Measurements from ENCODE around the gene CDH23. TPM values are rescaled to one million over a fixed set of nuclear protein-coding genes. Genes with fewer than 3 reads are reported as not detected.
A peak's percentile ranks its signal among the peaks of the same experiment; 100 is the strongest.

The CDH23 gene
- 0.13 TPM in 1 of 2 replicates, not detected in the other for total RNA-seq

DNA sequence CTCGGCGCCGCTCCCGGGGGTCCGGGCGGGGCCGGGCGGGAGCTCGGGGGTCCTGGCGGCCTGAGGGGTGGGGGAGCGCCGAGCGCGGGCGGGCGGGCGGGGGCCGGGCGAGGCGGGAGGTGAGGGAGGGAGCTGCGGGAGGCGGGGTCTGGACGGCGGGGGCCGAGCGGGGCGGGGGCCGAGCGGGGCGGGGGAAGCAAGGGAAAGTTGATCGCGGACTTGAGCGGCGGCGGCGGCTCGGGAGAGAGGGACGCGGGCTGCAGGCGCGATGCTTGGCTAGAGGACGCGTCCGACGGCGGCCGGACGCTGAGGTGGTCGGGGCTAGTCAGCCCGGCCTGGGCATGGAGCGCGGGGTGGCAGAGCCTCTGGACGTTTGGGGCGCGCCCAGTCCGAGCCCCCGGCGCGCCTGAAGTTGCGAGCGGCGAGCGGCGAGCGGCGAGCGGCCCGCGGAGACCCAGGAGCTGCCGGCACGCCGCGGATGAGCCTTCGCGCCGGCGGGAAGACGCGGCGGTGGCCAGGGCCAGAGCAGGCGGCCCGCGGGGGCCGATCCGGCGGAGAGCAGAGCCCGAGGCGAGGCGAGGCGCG, at the start of gene CDH23:
TSS of gene CDH23 (plus strand) at position 210 of the 585 bp plus-strand sequence. CDS start 42,912 bp downstream, outside the sequence.
- no peak for TF ChIP-seq CTCF (IDR thresholded peaks at IDR 0.05; ENCODE audit: insufficient read depth, low read length, severe bottlenecking)
- H3K36me3 ChIP-seq (ENCODE audit: control insufficient read depth, insufficient read depth, low read length) = no peaks in the 10 kb centered on the region
- FAIRE-seq = no peak
- H3K27me3 ChIP-seq (ENCODE audit: control insufficient read depth, insufficient read depth, low read length) = peaks cover 34% of the 10 kb centered on the region
- H3K4me3 ChIP-seq (ENCODE audit: low read depth, low read length) = peak within 1 kb of the TSS; percentile 5
- DNase-seq (ENCODE audit: low read depth) = no peak

DNA sequence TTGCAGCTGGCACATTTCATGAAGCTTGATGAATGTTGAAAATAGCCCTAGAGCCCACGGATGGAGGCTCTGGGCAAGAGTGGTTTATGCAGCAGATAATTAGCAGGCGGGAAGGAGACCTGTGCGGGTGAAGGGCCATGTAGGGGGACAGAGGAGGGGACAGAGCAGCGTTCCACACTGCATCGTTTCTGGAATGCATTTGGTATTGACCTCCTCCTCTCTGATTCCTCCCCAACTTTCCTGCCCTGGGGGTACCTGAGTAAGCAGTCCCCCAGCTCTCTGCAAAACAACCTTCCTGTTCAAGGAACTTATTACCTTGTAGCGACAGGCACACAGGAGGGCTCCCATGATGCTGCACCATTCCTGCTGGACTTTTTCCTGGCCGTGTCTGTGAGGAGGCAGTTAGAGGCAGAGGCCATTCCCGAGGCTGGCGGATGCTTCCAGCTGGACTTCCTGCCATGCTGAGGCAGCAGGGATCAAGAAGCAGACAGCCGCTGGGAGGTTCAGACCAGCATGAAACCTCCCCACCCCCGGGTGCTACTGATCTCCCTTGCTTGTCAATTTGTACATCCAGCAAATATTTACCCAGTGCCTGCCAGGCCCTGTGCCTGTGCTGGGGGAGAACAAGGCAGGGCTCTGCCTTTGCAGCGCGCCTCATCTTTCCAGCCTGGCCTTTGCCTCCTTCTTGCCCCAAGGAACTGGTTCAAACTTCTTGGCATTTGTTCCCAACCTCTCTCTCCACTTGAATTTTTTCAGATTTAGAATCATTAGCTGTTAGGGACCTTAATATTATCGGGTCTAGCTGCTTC, 48.9 kb upstream of the CDH23 start:
- FAIRE-seq = peak; percentile 23
- Histone ChIP-seq H3K36me3 (ENCODE audit: control insufficient read depth, insufficient read depth, low read length) (no peaks in the 10 kb centered on the region), H3K4me3 (ENCODE audit: low read depth, low read length) (no peak overlapping the region), H3K27me3 (ENCODE audit: control insufficient read depth, insufficient read depth, low read length) (no peaks in the 10 kb centered on the region)
- no peak for DNase-seq (ENCODE audit: low read depth)
- no peak for TF ChIP-seq CTCF (IDR thresholded peaks at IDR 0.05; ENCODE audit: insufficient read depth, low read length, severe bottlenecking)

DNA sequence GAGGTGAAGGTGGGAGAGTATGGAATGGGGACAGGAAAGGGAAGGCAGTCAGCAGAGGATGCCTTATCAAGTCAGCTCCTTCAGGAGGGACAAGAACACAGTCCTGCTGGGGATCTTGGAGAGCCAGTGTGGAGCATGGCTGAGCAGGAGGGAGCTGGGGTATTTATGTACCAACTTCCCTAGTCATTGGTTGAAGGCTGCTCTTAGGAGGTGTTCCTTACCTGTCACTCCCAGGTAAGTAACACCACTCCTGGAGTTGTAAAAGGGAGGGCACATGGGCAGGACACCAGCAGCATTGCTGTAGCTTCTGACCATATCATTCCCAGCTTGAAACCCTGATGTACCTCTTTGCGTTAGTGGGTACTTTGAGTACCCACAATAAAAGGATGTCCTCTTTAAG, 47.9 kb upstream of the CDH23 start:
- Histone ChIP-seq H3K4me3 (ENCODE audit: low read depth, low read length) (no peak overlapping the region), H3K27me3 (ENCODE audit: control insufficient read depth, insufficient read depth, low read length) (no peaks in the 10 kb centered on the region)
- DNase-seq (ENCODE audit: low read depth) = no peak

DNA sequence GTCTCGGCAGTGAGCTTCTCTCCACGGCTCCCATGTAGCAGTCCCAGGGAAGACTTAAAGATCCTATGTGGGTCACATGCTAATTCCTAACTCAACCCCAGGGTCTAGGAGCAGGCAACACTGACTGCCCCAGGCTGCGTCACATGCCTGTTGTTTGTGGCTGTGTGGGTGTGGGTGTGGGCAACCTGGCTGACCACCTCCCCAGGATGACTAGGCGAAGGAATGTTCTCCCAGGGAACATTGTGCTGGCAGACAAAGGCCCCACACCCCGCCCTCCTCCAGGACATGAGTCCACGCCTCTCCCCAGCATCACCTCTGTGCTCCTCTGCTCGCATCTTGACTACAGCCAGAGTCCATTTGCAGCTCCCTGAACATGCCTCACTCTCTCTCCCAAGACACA, 47.3 kb upstream of the CDH23 start:
- TF ChIP-seq CTCF (IDR thresholded peaks at IDR 0.05; ENCODE audit: insufficient read depth, low read length, severe bottlenecking) = no peak
- Histone ChIP-seq H3K27me3 (ENCODE audit: control insufficient read depth, insufficient read depth, low read length) (no peaks in the 10 kb centered on the region), H3K36me3 (ENCODE audit: control insufficient read depth, insufficient read depth, low read length) (no peaks in the 10 kb centered on the region), H3K4me3 (ENCODE audit: low read depth, low read length) (no peak overlapping the region)
- FAIRE-seq (peak; percentile 96), DNase-seq (ENCODE audit: low read depth) (peak; percentile 80)

More for the DNA sequence above, 47.9 kb upstream of the CDH23 start:
- H3K36me3 ChIP-seq (ENCODE audit: control insufficient read depth, insufficient read depth, low read length) = no peaks in the 10 kb centered on the region
- no peak for FAIRE-seq
- no peak for TF ChIP-seq CTCF (IDR thresholded peaks at IDR 0.05; ENCODE audit: insufficient read depth, low read length, severe bottlenecking)

DNA sequence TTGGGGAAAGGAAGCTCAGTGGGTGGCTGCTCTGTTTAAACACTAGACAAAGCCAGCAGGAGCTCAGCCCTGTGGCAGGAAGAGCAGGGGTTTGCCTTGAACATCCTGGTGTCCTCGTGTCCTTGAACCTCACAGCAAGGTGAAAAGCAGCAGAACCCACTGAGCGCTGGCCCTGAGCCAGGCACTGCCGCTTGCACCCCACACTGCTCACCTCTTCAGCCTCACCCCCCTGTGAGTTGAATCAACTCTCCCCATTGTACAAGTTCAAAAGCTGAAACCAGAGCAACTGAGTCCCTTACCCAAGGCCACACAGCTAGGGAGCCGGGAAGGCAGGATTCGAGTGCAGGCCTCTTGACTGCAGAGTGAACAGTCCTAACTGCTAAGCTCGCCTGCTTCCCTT, 45.6 kb upstream of the CDH23 start:
- Histone ChIP-seq H3K4me3 (ENCODE audit: low read depth, low read length) (no peak overlapping the region), H3K36me3 (ENCODE audit: control insufficient read depth, insufficient read depth, low read length) (no peaks in the 10 kb centered on the region), H3K27me3 (ENCODE audit: control insufficient read depth, insufficient read depth, low read length) (no peaks in the 10 kb centered on the region)
- DNase-seq (ENCODE audit: low read depth) (no peak), FAIRE-seq (no peak)
- no peak for TF ChIP-seq CTCF (IDR thresholded peaks at IDR 0.05; ENCODE audit: insufficient read depth, low read length, severe bottlenecking)
